ENCODE results near the gene SLC29A4.

The SLC29A4 gene, protein sequence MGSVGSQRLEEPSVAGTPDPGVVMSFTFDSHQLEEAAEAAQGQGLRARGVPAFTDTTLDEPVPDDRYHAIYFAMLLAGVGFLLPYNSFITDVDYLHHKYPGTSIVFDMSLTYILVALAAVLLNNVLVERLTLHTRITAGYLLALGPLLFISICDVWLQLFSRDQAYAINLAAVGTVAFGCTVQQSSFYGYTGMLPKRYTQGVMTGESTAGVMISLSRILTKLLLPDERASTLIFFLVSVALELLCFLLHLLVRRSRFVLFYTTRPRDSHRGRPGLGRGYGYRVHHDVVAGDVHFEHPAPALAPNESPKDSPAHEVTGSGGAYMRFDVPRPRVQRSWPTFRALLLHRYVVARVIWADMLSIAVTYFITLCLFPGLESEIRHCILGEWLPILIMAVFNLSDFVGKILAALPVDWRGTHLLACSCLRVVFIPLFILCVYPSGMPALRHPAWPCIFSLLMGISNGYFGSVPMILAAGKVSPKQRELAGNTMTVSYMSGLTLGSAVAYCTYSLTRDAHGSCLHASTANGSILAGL

DNA sequence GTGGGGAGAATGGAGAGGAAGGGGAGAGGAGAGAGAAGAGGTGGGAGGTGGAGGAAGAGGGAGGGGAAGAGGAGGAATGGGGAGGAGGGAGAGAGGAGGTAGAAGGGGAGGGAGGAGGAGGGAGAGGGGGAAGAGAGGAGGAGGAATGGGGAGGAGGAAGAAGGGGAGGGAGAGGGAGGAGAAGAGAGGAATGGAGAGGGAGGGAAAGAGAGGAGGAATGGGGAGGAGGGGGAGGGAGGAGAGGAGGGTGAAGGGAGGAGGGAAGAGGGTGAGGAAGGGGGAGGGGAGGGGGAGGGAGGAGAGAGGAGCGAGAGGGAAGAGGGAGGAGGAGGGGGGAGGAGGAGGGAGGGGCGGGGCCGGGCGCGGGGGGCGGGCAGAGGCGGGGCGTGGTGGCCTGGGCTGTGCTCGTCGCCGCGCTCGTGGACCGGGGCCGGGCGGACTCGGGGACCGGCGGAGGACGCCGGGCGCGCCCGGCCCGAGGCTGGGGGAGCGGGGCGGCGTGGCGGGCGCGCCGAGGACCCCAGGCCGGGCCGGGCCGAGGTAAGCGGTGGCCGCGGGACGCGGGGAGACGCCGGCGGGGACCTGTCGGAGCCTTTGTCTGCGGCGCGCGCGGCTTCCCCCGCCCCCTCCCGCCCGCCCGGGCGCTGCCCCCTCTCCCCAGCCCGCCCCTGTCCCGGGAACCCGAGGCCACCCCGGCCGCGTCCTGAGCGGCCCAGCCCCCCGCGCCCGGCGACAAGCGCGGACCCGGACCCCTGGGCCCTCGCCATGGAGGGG is at the start of gene SLC29A4:
TSS of gene SLC29A4 (plus strand) at position 401 of the 774 bp plus-strand sequence. CDS start 4,874 bp downstream, outside the sequence.
- H3K27me3 ChIP-seq (ENCODE audit: insufficient read depth, low read depth, severe bottlenecking) = no peaks in the 10 kb centered on the region
- no peak within 1 kb of the TSS for H3K27ac ChIP-seq
- peak within 1 kb of the TSS; percentile 55 for H3K4me3 ChIP-seq (ENCODE audit: low read depth, low read length)
- TF ChIP-seq, protein P1, sequence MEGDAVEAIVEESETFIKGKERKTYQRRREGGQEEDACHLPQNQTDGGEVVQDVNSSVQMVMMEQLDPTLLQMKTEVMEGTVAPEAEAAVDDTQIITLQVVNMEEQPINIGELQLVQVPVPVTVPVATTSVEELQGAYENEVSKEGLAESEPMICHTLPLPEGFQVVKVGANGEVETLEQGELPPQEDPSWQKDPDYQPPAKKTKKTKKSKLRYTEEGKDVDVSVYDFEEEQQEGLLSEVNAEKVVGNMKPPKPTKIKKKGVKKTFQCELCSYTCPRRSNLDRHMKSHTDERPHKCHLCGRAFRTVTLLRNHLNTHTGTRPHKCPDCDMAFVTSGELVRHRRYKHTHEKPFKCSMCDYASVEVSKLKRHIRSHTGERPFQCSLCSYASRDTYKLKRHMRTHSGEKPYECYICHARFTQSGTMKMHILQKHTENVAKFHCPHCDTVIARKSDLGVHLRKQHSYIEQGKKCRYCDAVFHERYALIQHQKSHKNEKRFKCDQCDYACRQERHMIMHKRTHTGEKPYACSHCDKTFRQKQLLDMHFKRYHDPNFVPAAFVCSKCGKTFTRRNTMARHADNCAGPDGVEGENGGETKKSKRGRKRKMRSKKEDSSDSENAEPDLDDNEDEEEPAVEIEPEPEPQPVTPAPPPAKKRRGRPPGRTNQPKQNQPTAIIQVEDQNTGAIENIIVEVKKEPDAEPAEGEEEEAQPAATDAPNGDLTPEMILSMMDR (IDR thresholded peaks at IDR 0.05; ENCODE audit: low read depth, low read length) = no peak
- DNase-seq = peak; percentile 46
- no peaks in the 10 kb centered on the region for H3K36me3 ChIP-seq
- no peaks in the 10 kb centered on the region for H3K9me3 ChIP-seq (ENCODE audit: severe bottlenecking)

DNA sequence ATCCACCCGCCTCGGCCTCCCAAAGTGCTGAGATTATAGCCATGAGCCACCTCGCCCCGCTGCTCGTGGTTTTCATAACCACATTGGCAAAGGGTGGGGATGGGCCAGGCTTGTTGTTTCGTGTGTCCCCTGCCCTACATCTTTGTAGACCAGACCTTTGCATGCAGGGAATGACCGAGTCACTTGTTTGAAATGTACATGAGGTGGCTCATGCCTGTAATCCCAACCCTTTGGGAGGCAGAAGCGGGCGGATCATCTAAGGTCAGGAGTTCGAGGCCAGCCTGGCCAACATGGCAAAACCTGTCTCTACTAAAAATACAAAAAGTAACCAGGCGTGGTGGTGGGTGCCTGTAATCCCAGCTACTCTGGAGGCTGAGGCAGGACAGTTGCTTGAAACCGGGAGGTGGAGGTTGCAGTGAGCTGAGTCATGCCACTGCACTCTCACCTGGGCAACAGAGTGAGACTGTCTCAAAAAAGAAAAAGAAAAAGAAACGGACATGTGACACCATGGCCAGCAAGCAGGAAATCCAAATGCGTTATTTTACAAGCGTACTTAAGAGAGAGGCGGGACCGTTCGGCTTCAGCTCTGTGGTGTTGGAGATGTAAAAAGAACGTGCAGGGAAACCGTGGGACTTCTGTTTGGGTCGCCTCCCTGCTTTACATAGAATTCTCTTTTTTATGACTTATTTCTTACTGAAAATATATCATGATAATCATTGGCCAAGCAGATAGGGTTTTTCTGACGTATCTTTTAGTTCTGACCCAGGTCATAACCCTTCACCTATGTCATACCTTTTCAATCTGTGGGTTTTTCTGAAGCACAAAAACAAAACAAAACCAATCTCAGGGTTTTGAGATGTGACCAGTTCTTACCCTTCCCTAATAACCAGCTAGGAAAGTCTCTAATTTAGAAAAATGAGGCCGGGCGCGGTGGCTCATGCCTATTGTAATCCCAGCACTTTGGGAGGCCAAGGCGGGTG is 47.6 kb upstream of the SLC29A4 start:
- H3K4me3 ChIP-seq (ENCODE audit: low read depth, low read length) = no peak overlapping the region
- no peak overlapping the region for H3K27ac ChIP-seq
- peaks cover 27% of the 10 kb centered on the region for H3K36me3 ChIP-seq
- DNase-seq = no peak
- H3K9me3 ChIP-seq (ENCODE audit: severe bottlenecking) = no peaks in the 10 kb centered on the region
- no peaks in the 10 kb centered on the region for H3K27me3 ChIP-seq (ENCODE audit: insufficient read depth, low read depth, severe bottlenecking)
- TF ChIP-seq, protein P1 (IDR thresholded peaks at IDR 0.05; ENCODE audit: low read depth, low read length) = no peak

DNA sequence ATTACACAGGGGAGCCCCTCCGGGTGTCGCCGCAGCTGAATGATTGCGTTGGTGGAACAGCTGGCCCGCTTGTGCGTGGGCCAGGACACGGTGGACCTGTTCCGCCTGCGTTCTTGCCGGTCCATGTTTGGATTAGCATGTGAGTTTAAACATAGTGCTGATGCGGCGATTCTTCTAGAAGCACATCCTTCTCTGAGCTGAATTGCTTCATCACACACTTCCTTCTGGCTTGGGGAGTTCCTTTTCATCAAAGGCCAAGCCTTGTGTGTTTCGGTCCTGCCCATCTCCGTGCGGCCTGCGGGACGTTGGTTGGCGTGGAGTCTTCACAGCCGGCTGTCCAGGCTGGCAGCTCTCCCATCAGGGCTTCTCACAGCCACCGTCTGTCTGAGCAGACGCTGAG is 45.5 kb upstream of the SLC29A4 start:
- H3K27ac ChIP-seq = no peak overlapping the region
- no peak overlapping the region for H3K4me3 ChIP-seq (ENCODE audit: low read depth, low read length)
- H3K27me3 ChIP-seq (ENCODE audit: insufficient read depth, low read depth, severe bottlenecking) = no peaks in the 10 kb centered on the region
- peaks cover 5% of the 10 kb centered on the region for H3K36me3 ChIP-seq
- TF ChIP-seq, protein P1 (IDR thresholded peaks at IDR 0.05; ENCODE audit: low read depth, low read length) = no peak
- H3K9me3 ChIP-seq (ENCODE audit: severe bottlenecking) = no peaks in the 10 kb centered on the region
- no peak for DNase-seq

DNA sequence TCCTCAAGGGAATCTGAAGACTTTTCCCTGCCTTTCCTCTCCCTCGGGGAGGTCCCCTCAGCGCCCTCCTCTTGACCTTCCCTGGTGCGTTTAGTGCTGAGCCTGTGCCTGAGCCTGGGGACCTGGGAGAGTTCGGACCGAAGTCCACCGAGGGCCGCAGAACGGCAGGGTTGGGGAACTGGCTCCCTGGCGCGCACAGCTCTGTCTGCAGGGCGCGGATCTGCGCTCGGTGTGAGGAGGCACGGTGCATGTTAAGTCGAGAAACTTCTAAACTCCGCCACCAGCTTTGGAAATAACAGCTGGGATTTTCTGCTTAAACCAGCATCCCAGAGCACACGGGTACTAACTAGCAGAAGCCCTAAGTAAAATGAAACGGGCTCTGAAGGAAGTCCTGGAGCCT is 44.2 kb upstream of the SLC29A4 start:
- no peaks in the 10 kb centered on the region for H3K9me3 ChIP-seq (ENCODE audit: severe bottlenecking)
- H3K36me3 ChIP-seq = no peaks in the 10 kb centered on the region
- TF ChIP-seq, protein P1 (IDR thresholded peaks at IDR 0.05; ENCODE audit: low read depth, low read length) = no peak
- H3K27me3 ChIP-seq (ENCODE audit: insufficient read depth, low read depth, severe bottlenecking) = no peaks in the 10 kb centered on the region
- H3K4me3 ChIP-seq (ENCODE audit: low read depth, low read length) = no peak overlapping the region
- no peak for DNase-seq
- H3K27ac ChIP-seq = no peak overlapping the region

DNA sequence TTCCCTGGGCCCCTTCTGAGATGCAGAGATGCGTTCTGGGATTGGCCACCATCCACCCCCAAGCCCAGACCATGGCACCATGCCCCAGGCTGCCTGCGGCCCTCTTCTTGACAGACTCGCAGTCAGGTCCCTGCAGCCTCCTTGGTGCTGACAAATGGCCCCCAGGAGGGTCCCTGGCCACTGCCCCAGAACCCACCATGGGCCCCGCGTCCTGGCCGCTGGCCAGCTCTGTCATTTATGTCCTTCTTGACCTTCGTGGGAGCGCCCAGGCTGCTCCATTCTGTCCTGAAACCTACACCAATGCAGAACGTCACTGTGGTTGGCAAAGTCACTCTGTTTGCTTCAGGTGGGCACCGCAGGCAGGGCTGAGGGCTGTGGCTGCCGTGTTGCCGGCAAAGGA is 39.5 kb upstream of the SLC29A4 start:
- H3K36me3 ChIP-seq = no peaks in the 10 kb centered on the region
- H3K27ac ChIP-seq = no peak overlapping the region
- DNase-seq = no peak
- peaks cover 4% of the 10 kb centered on the region for H3K9me3 ChIP-seq (ENCODE audit: severe bottlenecking)
- TF ChIP-seq, protein P1 (IDR thresholded peaks at IDR 0.05; ENCODE audit: low read depth, low read length) = no peak
- H3K4me3 ChIP-seq (ENCODE audit: low read depth, low read length) = no peak overlapping the region
- H3K27me3 ChIP-seq (ENCODE audit: insufficient read depth, low read depth, severe bottlenecking) = no peaks in the 10 kb centered on the region

Data from WERI-Rb-1 (cell line).